Common myeloid progenitor, CD34-positive (primary cell): Measurements from ENCODE around the gene MICALL2. TPM values are rescaled to one million over a fixed set of nuclear protein-coding genes. Genes with fewer than 3 reads are reported as not detected.

Experiments used
- CTCF ChIA-PET: fragments of 350-600 bp; sonication (Branson Sonifier 250); formaldehyde crosslinking; loops from one replicate; lab custom pipeline; 2021; ENCODE audit warnings: antibody characterized with exemption; lab: Charles Lee
- POLR2A ChIA-PET: fragments of 350-600 bp; sonication (Branson Sonifier 250); formaldehyde crosslinking; loops from one replicate; lab custom pipeline; 2021; ENCODE audit warnings: antibody characterized with exemption; lab: Charles Lee
- DNase-seq, 3 donors: peaks; one replicate each; pipeline versions ENCODE4 v3.0.0 to v3.0.0-alpha.2; 2013
- H3K27ac ChIP-seq, 2 experiments: 1 replicate in 1 of 2; 2 replicates in 1 of 2; pipeline ENCODE4 v1.7.0; 2013; ENCODE audit warnings: inconsistent platforms in 2 of 2, low read length in 2 of 2, mild to moderate bottlenecking in 2 of 2, low read depth in 1 of 2, moderate library complexity in 1 of 2; ENCODE audit not compliant: severe bottlenecking in 2 of 2, insufficient read depth in 1 of 2, poor library complexity in 1 of 2
- H3K27me3 ChIP-seq, 5 experiments: replicated peaks in 2 of 5; 1 replicate in 3 of 5; 2 replicates in 2 of 5; pipeline versions ENCODE4 v1.6.1 to v1.7.0; 2013; ENCODE audit warnings: low read length in 4 of 5, mild to moderate bottlenecking in 2 of 5, moderate library complexity in 2 of 5, inconsistent platforms in 1 of 5; ENCODE audit not compliant: insufficient read depth in 5 of 5, control insufficient read depth in 4 of 5
- H3K36me3 ChIP-seq, 4 experiments: 1 replicate in 2 of 4; 2 replicates in 2 of 4; pipeline versions ENCODE4 v1.6.1 to v1.7.0; 2013; ENCODE audit warnings: low read length in 3 of 4, control low read depth in 1 of 4, mild to moderate bottlenecking in 1 of 4; ENCODE audit not compliant: control insufficient read depth in 4 of 4, insufficient read depth in 4 of 4
- H3K4me1 ChIP-seq, 4 experiments: 1 replicate in 3 of 4; 2 replicates in 1 of 4; pipeline versions ENCODE4 v1.6.1 to v1.7.1; 2013; ENCODE audit warnings: low read length in 3 of 4, mild to moderate bottlenecking in 3 of 4, control low read depth in 1 of 4, inconsistent platforms in 1 of 4, moderate library complexity in 1 of 4; ENCODE audit not compliant: control insufficient read depth in 4 of 4, insufficient read depth in 4 of 4; ENCODE audit errors: control extremely low read depth in 1 of 4
- H3K4me3 ChIP-seq, 7 experiments: 1 replicate in 4 of 7; 2 replicates in 3 of 7; pipeline versions ENCODE4 v1.5.1 to v1.7.0; 2013; ENCODE audit warnings: mild to moderate bottlenecking in 7 of 7, low read length in 6 of 7, moderate library complexity in 6 of 7, inconsistent platforms in 2 of 7, low read depth in 2 of 7, control low read depth in 1 of 7; ENCODE audit not compliant: insufficient read depth in 4 of 7, control insufficient read depth in 1 of 7; ENCODE audit errors: extremely low read depth in 1 of 7
- H3K9me3 ChIP-seq, 5 experiments: 1 replicate in 4 of 5; 2 replicates in 1 of 5; pipeline versions ENCODE4 v1.6.1 to v1.7.1; 2013; ENCODE audit warnings: low read length in 4 of 5, mild to moderate bottlenecking in 2 of 5, inconsistent platforms in 1 of 5, low read depth in 1 of 5, moderate library complexity in 1 of 5; ENCODE audit not compliant: control insufficient read depth in 4 of 5, insufficient read depth in 2 of 5; ENCODE audit errors: control extremely low read depth in 1 of 5
- WGBS: methylation state at CpG from one replicate; pipeline ENCODE4 v1.1.5; 2013; ENCODE audit not compliant: insufficient coverage; 5-methylcytosine and 5-hydroxymethylcytosine counted together
- polyA plus RNA-seq: library from polyadenylated mRNA; unstranded; fragments of 120-200 nt; gene quantifications from one replicate; pipeline ENCODE4 v1.2.1, GENCODE V29; 2013

Gene MICALL2
- polyA plus RNA-seq, result 4.0 TPM

DNA sequence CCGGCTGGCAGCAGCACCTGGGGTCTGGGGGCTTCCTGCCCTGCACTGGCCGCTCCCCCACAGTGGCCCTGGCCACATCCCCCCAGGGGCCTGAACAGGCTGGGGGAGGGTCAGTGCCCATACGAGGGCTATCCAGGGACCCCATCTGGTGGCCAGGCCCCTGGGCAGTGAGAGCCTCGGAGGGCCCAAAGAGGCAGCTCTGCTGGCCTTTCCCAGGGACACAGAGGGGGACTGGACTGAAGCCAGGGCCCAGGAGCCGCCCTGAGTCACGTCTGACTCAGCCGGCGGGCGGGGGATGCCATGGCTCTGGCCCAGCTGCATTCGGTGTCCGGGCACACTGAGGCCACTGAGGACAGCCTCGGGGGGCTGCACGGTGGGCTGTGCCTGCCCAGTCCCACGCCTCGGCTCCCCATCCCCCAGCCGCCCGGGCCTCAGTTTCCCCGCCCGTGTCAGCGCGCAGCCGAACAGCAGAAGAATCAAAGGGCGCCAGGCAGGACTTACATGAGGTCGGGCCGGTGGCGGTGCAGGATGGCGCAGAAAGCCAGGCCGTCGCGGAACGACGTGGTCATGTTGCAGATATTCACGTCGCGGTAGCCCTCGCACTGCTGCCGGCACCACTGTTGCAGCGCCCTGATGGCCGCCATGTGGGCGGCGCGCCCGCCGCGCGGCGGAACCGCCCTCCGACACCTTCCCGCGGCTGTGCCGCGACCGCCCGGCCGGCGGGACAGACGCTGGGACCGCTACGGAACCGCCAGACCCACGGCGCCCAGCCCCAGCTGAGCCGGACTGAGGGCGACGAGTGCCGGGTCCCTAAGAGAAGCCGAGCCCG lies at the start of gene MICALL2:
Gene MICALL2 (minus strand): TSS at position 788 of the 829 bp plus-strand sequence. CDS start 144 bp downstream, at position 644.
- ChIA-PET CTCF (interaction anchor here (1.6 kb wide), 1 partner anchor 23 kb away, joined by 6 read pairs; no protein-coding TSS in a partner anchor), POLR2A (interaction anchor here (0.6 to 1.1 kb wide), 2 partner anchors 23 to 250 kb away, joined by 3 read pairs; no protein-coding TSS in a partner anchor)
- Histone ChIP-seq H3K9me3 (no peaks in the 10 kb centered on the region), H3K4me1 (peaks cover 0 to 69% (median 56%) of the 10 kb centered on the region in 4 experiments), H3K4me3 (peak within 1 kb of the TSS; percentile 48 to 86 (median 78)), H3K27me3 (no peaks in the 10 kb centered on the region), H3K27ac (peak within 1 kb of the TSS in 1 of 2 experiments; percentile 75), H3K36me3 (no peaks in the 10 kb centered on the region)
- peak in 2 of 3 donors; percentile 62 to 66 for DNase-seq
- WGBS, result 3% methylated on average over 47 of the region's 69 CpGs

DNA sequence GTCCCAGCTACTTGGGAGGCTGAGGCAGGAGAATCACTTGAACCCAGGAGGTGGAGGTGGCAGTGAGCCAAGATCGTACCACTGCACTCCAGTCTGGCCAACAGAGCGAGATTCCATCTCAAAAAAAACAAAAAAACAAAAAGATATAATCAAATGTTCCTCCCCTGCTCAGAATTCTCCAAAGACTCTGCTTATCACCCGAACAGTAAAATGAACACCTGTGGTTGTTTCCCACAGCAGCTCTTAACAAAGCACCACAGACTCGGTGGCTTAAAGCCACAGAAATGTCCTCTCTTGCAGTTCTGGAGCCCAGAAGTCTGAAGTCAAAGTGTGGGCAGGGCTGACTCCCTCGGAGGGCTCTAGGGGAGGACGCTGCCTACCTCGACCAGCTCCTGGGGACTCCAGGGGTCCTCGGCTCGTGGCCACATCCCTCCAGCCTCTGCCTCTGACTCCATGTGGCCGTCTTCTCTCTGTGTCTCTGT lies 49.0 kb upstream of the MICALL2 start:
- WGBS, result 8% methylated on average over 5 of the region's 10 CpGs
- Histone ChIP-seq H3K4me1 (peaks cover 0 to 81% (median 78%) of the 10 kb centered on the region in 4 experiments), H3K27me3 (no peaks in the 10 kb centered on the region), H3K4me3 (peak overlapping the region in 3 of 7 experiments; percentile 4 to 40 (median 10)), H3K36me3 (peaks cover 0 to under 1% (median 0%) of the 10 kb centered on the region in 4 experiments), H3K27ac (peak overlapping the region in 1 of 2 experiments; percentile 68), H3K9me3 (no peaks in the 10 kb centered on the region)
- ChIA-PET CTCF (interaction anchor here (1.0 to 15.3 kb wide), 8 partner anchors 11 to 898 kb away, joined by 3 to 150 read pairs (median 4); partner anchors contain the start of genes MAFK and TMEM184A), POLR2A (interaction anchor here (0.6 to 1.0 kb wide), 2 partner anchors 22 to 29 kb away, joined by 6 read pairs; partner anchors contain the start of gene MAFK)
- DNase-seq, result peak in 2 of 3 donors; percentile 86 to 91

DNA sequence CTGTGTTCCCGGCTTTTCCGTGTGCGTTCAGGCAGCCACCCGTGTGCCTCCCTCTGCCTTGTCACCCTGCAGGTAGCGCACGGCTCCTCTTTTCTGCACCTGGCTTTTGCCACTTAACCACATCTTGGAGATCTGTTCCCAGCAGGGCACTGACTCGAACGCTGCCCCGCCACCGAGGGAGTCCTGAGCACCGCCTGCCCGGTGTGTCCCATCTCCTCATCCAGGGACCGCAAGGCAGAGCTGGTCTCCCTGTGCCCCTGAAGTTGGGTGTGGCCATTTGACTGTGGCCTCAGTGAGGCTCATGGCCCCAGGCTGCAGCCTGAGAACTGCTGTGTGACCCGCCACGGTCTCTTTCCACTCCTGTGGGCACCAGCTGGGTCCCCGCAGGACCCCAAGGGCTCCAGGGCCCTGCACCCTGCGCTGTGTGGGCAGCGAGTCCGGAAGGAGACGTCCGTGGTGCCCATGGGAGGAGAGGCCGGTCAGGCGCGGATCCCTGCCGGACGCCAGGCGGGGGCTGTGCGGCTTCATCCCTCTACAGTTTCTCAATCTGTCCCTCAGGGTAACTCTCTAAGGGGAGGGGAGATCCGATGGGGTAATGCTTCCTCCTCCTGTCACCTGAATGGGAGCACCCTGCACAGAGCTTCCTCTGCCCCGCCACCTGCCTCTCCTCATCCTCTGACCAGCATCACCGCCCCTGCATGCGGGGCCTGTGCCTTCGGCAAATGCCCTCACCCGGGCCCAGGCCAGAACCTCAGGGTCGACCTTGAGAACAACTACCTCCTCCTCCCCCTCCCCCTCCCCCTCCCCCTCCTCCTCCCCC lies 46.7 kb upstream of the MICALL2 start:
- Histone ChIP-seq H3K4me3 (peak overlapping the region in 3 of 7 experiments; percentile 26 to 45 (median 30)), H3K9me3 (no peaks in the 10 kb centered on the region), H3K27me3 (no peaks in the 10 kb centered on the region), H3K4me1 (peaks cover 0 to 67% (median 62%) of the 10 kb centered on the region in 4 experiments), H3K36me3 (peaks cover 3 to 22% (median 15%) of the 10 kb centered on the region in 4 experiments), H3K27ac (no peak overlapping the region)
- ChIA-PET POLR2A (interaction anchor here (0.6 to 2.1 kb wide), 4 partner anchors 27 to 1149 kb away, joined by 3 to 9 read pairs (median 5); no protein-coding TSS in a partner anchor), CTCF (interaction anchor here (0.7 to 15.3 kb wide), 12 partner anchors 9 to 65 kb away, joined by 3 to 150 read pairs (median 5); partner anchors contain the start of gene TMEM184A)
- WGBS, result 73% methylated on average over 21 of the region's 35 CpGs
- DNase-seq, result peak in 2 of 3 donors; percentile 48 to 66

DNA sequence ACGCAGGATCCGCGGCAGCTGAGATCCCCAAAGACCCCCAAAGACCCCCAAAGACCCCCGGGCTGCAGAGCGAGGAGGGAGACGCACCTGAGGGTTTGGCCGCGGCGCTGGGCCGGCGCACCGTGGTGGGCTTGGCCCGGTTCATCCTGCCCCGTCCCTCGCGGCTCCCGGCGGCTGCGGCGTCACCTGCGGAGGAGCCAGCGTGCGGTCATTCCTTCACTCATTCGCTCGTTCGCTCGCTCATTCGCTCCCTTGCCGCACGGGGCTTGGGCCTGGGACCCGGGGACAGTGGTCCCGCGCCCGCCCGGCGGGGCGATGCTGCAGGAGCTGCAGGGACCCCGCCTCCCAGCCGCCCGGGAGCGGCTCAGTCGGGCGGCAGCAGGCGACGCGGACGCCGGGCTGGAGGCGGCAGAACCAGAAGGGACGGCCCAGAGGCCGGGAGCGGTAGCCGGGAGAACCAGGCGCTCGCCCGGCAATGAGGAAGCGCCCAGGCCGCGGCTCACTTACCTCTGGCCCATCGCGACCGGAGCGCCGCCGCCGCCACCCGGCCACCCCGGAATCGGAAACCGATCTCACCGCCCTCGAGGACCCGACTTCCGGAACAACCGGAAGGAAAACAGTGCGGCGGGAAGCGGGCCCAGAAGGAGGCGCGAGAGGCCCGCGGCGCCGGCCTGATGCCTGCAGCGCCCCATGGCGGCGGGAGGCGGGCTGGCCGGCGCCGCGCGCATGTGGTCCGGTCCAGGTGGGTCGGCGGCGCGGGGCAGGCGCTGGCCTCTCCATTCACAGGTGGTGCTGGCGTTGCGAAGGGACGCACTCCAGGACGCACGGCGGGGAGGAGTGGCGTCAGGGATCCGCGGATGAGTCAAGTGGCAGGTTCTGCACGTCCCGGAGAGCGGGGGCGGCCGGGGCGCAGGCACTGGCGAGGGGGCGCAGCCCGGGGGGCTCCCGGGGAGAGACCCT lies 44.8 kb upstream of the MICALL2 start, which contains the start of gene INTS1:
Gene INTS1 (minus strand): TSS at position 574 of the 960 bp plus-strand sequence. CDS start 429 bp downstream, at position 145.
- under 1% methylated on average over 110 of the region's 118 CpGs for WGBS
- H3K36me3 ChIP-seq, result peaks cover 5 to 40% (median 28%) of the 10 kb centered on the region in 4 experiments
- POLR2A ChIA-PET, result interaction anchor here (0.9 to 2.1 kb wide), 2 partner anchors 9 to 29 kb away, joined by 4 to 9 read pairs; no protein-coding TSS in a partner anchor
- H3K9me3 ChIP-seq, result no peaks in the 10 kb centered on the region
- peak within 1 kb of the TSS; percentile 63 to 97 (median 76) for H3K4me3 ChIP-seq
- peak within 1 kb of the TSS in 1 of 2 experiments; percentile 64 for H3K27ac ChIP-seq
- CTCF ChIA-PET, result interaction anchor here (0.9 to 15.3 kb wide), 8 partner anchors 10 to 51 kb away, joined by 3 to 150 read pairs (median 6); partner anchors contain the start of gene TMEM184A
- peak; percentile 85 to 90 (median 88) for DNase-seq
- H3K4me1 ChIP-seq, result peaks cover 0 to 50% (median 46%) of the 10 kb centered on the region in 4 experiments
- H3K27me3 ChIP-seq, result no peaks in the 10 kb centered on the region

DNA sequence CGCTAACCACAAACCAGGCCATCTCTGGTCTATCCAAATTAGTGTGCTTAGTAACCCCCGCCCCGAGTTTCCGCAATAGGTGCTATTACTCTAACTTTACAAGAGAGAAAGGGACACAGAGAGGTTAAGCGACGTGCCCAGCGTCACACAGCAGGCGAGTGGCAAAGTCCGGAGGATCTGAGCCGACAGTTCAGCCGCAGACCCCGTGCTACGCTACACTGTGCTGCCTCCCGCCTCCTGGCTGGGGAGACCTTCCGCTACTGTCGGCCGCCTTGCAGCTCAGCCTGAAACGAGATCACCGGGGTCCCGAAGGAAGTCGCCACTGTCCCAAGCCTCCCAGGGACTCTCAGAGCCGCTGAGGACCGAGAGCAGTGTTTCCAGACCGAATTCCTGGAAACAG lies 44.1 kb upstream of the MICALL2 start:
- H3K4me3 ChIP-seq, result peak overlapping the region; percentile 63 to 97 (median 76)
- ChIA-PET POLR2A (no interaction called here), CTCF (interaction anchor here (0.9 to 15.3 kb wide), 6 partner anchors 10 to 44 kb away, joined by 3 to 150 read pairs (median 5); no protein-coding TSS in a partner anchor)
- WGBS, result 29% methylated on average over 24 of the region's 24 CpGs
- peaks cover 5 to 46% (median 30%) of the 10 kb centered on the region in 4 experiments for H3K36me3 ChIP-seq
- H3K27me3 ChIP-seq, result no peaks in the 10 kb centered on the region
- no peaks in the 10 kb centered on the region for H3K9me3 ChIP-seq
- peaks cover 0 to 45% (median 41%) of the 10 kb centered on the region in 4 experiments for H3K4me1 ChIP-seq
- peak in 2 of 3 donors; percentile 28 to 47 for DNase-seq
- peak overlapping the region in 1 of 2 experiments; percentile 64 for H3K27ac ChIP-seq
